Testis (tissue), 3 donors: ENCODE measurements around the gene FCER1G. TPM values are rescaled to one million over a fixed set of nuclear protein-coding genes. Genes with fewer than 3 reads are reported as not detected.
A peak's percentile ranks its signal among the peaks of the same experiment; 100 is the strongest.

Experiments used
- DNase-seq: peaks from one replicate; pipeline ENCODE4 v3.0.0-alpha.2; 2019
- H3K27ac ChIP-seq, 2 donors: fragments of 200-600 bp; sonication (generic); one replicate each; pipeline ENCODE4 v1.5.1; 2019
- H3K27me3 ChIP-seq: fragments of 200-600 bp; sonication (generic); one replicate; pipeline ENCODE4 v1.5.1; 2019
- H3K36me3 ChIP-seq: fragments of 200-600 bp; sonication (generic); one replicate; pipeline ENCODE4 v1.5.1; 2017; ENCODE audit warnings: low read depth; ENCODE audit errors: missing control alignments
- H3K4me1 ChIP-seq: fragments of 200-600 bp; sonication (generic); one replicate; pipeline ENCODE4 v1.5.1; 2019
- H3K4me3 ChIP-seq, 2 donors: fragments of 200-600 bp; sonication (generic); one replicate each; pipeline ENCODE4 v1.5.1; 2017 to 2019
- H3K9me3 ChIP-seq: fragments of 200-600 bp; sonication (generic); one replicate; pipeline ENCODE4 v1.5.1; 2017
- POLR2A ChIP-seq: fragments of 450-650 bp; IDR thresholded peaks from one replicate; pipeline ENCODE4 v1.6.1; 2017; ENCODE audit warnings: antibody characterized with exemption, mild to moderate bottlenecking, moderate library complexity
- WGBS, 2 donors: methylation state at CpG; one replicate each; pipeline ENCODE4 v1.1.5; 2018; 5-methylcytosine and 5-hydroxymethylcytosine counted together
- intact Hi-C: fragments of 100-400 bp; cut with DNase I; formaldehyde crosslinking; loops from one replicate; pipeline ENCODE4 v1.15.1; 2023; ENCODE audit warnings: low total_unique reads
- microRNA-seq, 2 donors: library from miRNA; unstranded; fragments of <30 nt; microRNA quantifications; one replicate each; pipeline ENCODE4, GENCODE V29; 2016; ENCODE audit warnings: borderline number of aligned reads in 2 of 2, borderline replicate concordance in 1 of 2
- polyA plus RNA-seq: library from polyadenylated mRNA; stranded (reverse); fragments of 350-450 nt; fragmentation: Illumina TruSeq; extraction: RNeasy Lipid Tissue Mini Kit (QIAGEN cat#74804); gene quantifications from one replicate; pipeline ENCODE4 v1.2.3, GENCODE V29; 2014; ENCODE audit warnings: low read depth, low replicate concordance; ENCODE audit not compliant: insufficient read depth
- total RNA-seq, 2 donors: library from RNA; depleted of rRNA; stranded (reverse); fragments of >200 nt; gene quantifications; one replicate each; pipeline ENCODE4 v1.2.3, GENCODE V29; 2016
- TF ChIP-seq, protein P1 (sequence below), 3 experiments: fragments of 450-650 bp in 2 of 3; fragments of 200-600 bp in 1 of 3; sonication (generic) in 1 of 3; IDR thresholded peaks; one replicate each; pipeline ENCODE4 v1.5.1; 2016 to 2019; ENCODE audit warnings: antibody characterized with exemption in 3 of 3, mild to moderate bottlenecking in 2 of 3, moderate library complexity in 1 of 3

FCER1G gene
- total and polyA plus RNA-seq, 3 donors from 2014 or later: 2.1 to 60.9 (median 13.3) TPM

GRCh38 chr1:161266202-161266601 is 51.1 kb downstream of the FCER1G start:
- Histone ChIP-seq H3K9me3 (no peaks in the 10 kb centered on the region), H3K27ac (no peak overlapping the region)
- WGBS, 2 donors: 25 to 54% methylated on average over 3 of the region's 3 CpGs

DNA sequence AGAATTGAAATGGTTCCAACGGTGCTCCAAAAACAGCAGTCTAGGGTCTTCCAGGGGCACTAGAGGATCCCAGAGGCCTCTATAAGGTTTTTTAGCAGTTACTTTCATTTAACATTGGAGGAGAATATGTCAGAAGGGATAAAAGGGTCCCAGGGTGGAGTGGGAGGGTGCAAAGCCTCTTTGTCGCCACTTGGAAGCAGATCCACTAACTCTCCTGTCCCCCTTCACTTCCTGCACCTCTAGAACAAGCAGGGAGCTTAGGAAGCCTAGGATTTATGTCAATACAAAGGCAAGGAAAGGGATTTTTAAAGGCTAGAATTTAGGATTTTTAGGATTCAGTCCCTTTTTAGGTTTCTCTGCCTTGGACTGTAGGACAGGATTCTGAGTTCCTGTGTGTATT is 51.7 kb downstream of the FCER1G start:
- Histone ChIP-seq H3K36me3 (no peaks in the 10 kb centered on the region), H3K4me1 (peaks cover 17% of the 10 kb centered on the region), H3K4me3 (no peak overlapping the region), H3K27ac (peak overlapping the region in 1 of 2 donors; percentile 54), H3K27me3 (no peaks in the 10 kb centered on the region), H3K9me3 (no peaks in the 10 kb centered on the region)
- intact Hi-C loops: no loop called here
- 37 to 50% methylated on average over 2 of the region's 2 CpGs for WGBS, 2 donors
- TF ChIP-seq POLR2A: no peak
- TF ChIP-seq, protein P1, sequence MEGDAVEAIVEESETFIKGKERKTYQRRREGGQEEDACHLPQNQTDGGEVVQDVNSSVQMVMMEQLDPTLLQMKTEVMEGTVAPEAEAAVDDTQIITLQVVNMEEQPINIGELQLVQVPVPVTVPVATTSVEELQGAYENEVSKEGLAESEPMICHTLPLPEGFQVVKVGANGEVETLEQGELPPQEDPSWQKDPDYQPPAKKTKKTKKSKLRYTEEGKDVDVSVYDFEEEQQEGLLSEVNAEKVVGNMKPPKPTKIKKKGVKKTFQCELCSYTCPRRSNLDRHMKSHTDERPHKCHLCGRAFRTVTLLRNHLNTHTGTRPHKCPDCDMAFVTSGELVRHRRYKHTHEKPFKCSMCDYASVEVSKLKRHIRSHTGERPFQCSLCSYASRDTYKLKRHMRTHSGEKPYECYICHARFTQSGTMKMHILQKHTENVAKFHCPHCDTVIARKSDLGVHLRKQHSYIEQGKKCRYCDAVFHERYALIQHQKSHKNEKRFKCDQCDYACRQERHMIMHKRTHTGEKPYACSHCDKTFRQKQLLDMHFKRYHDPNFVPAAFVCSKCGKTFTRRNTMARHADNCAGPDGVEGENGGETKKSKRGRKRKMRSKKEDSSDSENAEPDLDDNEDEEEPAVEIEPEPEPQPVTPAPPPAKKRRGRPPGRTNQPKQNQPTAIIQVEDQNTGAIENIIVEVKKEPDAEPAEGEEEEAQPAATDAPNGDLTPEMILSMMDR (IDR thresholded peaks at IDR 0.05): no peak
- no peak for DNase-seq

More at GRCh38 chr1:161266202-161266601, 51.1 kb downstream of the FCER1G start:
- Histone ChIP-seq H3K4me1 (peaks cover 17% of the 10 kb centered on the region), H3K4me3 (no peak overlapping the region), H3K27me3 (no peaks in the 10 kb centered on the region), H3K36me3 (no peaks in the 10 kb centered on the region)
- TF ChIP-seq, protein P1 (IDR thresholded peaks at IDR 0.05): no peak
- TF ChIP-seq POLR2A: no peak
- intact Hi-C loops: no loop called here
- DNase-seq: no peak

DNA sequence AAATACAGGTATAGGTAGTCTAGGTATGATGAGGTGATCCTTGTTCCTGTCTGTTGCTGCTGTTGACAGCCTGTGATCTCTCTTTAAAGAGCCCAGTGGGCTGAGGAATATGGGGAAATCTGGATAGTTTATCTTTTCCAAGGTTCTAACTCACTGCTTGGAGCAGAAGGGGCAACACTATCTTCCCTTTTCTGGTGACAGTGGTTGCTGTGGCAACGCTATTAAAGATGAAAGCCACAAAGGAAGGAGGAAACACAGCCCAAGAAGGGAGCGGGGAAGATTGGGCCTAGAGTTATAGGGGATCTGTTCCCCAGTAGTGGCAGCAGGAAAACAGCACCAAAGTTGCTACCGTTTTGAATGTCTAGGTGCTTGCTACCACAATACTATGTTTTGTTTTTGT is 52.2 kb downstream of the FCER1G start:
- TF ChIP-seq, protein P1 (IDR thresholded peaks at IDR 0.05): no peak
- TF ChIP-seq POLR2A: no peak
- DNase-seq: no peak
- WGBS, 2 donors: 37 to 50% methylated on average over 3 of the region's 3 CpGs
- Histone ChIP-seq H3K4me3 (no peak overlapping the region), H3K27me3 (no peaks in the 10 kb centered on the region), H3K27ac (peak overlapping the region in 1 of 2 donors; percentile 54), H3K4me1 (peaks cover 17% of the 10 kb centered on the region), H3K36me3 (no peaks in the 10 kb centered on the region), H3K9me3 (no peaks in the 10 kb centered on the region)
- intact Hi-C loops: no loop called here

Small RNA genes within 50 kb of the gene (microRNA-seq; reads per million reads assigned to microRNA genes)
- gene MIR5187: 0.69 to 0.70 reads per million in 2 donors

Other genes starting within 250 kb of the FCER1G start
- gene F11R, start 194.1 kb upstream of the FCER1G start, total RNA-seq: 10 to 100 TPM; 34.5 to 38.3 TPM
- gene F11R, start 194.1 kb upstream of the FCER1G start, polyA plus RNA-seq: 54.0 TPM
- 100 to 1,000 TPM; 100 to 103 TPM for gene TSTD1, start 176.3 kb upstream of the FCER1G start, total RNA-seq
- gene TSTD1, start 176.3 kb upstream of the FCER1G start, polyA plus RNA-seq: 52.2 TPM
- gene USF1, start 169.3 kb upstream of the FCER1G start, total RNA-seq: 10 to 100 TPM; 50.8 to 61.9 TPM
- gene USF1, start 169.3 kb upstream of the FCER1G start, polyA plus RNA-seq: 38.8 TPM
- gene ARHGAP30, start 145.4 kb upstream of the FCER1G start, total RNA-seq: 1 to 10 TPM in 1 of 2 donors, under 1 TPM in 1; 0.79 to 1.6 TPM
- 5.4 TPM for gene ARHGAP30, start 145.4 kb upstream of the FCER1G start, polyA plus RNA-seq
- 1 to 10 TPM in 1 of 2 donors, under 1 TPM in 1; 0.63 to 1.2 TPM for gene NECTIN4, start 125.7 kb upstream of the FCER1G start, total RNA-seq
- 1.3 TPM for gene NECTIN4, start 125.7 kb upstream of the FCER1G start, polyA plus RNA-seq
- gene KLHDC9, start 116.9 kb upstream of the FCER1G start, total RNA-seq: 10 to 100 TPM; 55.8 to 57.2 TPM
- gene KLHDC9, start 116.9 kb upstream of the FCER1G start, polyA plus RNA-seq: 144 TPM
- gene PFDN2, start 97.3 kb upstream of the FCER1G start, total RNA-seq: 10 to 100 TPM; 76.8 to 88.6 TPM
- gene PFDN2, start 97.3 kb upstream of the FCER1G start, polyA plus RNA-seq: 96.3 TPM
- 10 to 100 TPM; 44.8 to 51.1 TPM for gene NIT1, start 97.2 kb upstream of the FCER1G start, total RNA-seq
- gene NIT1, start 97.2 kb upstream of the FCER1G start, polyA plus RNA-seq: 51.1 TPM
- 10 to 100 TPM; 53.8 to 54.0 TPM for gene DEDD, start 82.6 kb upstream of the FCER1G start, total RNA-seq
- gene DEDD, start 82.6 kb upstream of the FCER1G start, polyA plus RNA-seq: 92.7 TPM
- gene UFC1, start 61.3 kb upstream of the FCER1G start, total RNA-seq: 10 to 100 TPM; 36.9 to 68.3 TPM
- gene UFC1, start 61.3 kb upstream of the FCER1G start, polyA plus RNA-seq: 129 TPM
- gene USP21, start 55.8 kb upstream of the FCER1G start, total RNA-seq: 10 to 100 TPM; 49.5 to 51.2 TPM
- gene USP21, start 55.8 kb upstream of the FCER1G start, polyA plus RNA-seq: 45.6 TPM
- 10 to 100 TPM; 19.5 to 24.8 TPM for gene PPOX, start 48.9 kb upstream of the FCER1G start, total RNA-seq
- 20.5 TPM for gene PPOX, start 48.9 kb upstream of the FCER1G start, polyA plus RNA-seq
- gene B4GALT3, start 37.8 kb upstream of the FCER1G start, total RNA-seq: 10 to 100 TPM; 46.3 to 62.2 TPM
- 56.2 TPM for gene B4GALT3, start 37.8 kb upstream of the FCER1G start, polyA plus RNA-seq
- gene ADAMTS4, start 16.2 kb upstream of the FCER1G start, total RNA-seq: 1 to 10 TPM; 2.4 to 3.2 TPM
- gene ADAMTS4, start 16.2 kb upstream of the FCER1G start, polyA plus RNA-seq: 2.7 TPM
- gene NDUFS2, start 12.9 kb upstream of the FCER1G start, total RNA-seq: 100 to 1,000 TPM; 117 to 129 TPM
- 82.9 TPM for gene NDUFS2, start 12.9 kb upstream of the FCER1G start, polyA plus RNA-seq
- not detected for gene APOA2, start 8.3 kb downstream of the FCER1G start, total RNA-seq
- 1.6 TPM for gene APOA2, start 8.3 kb downstream of the FCER1G start, polyA plus RNA-seq
- 1 to 10 TPM; 4.7 to 6.0 TPM for gene TOMM40L, start 10.8 kb downstream of the FCER1G start, total RNA-seq
- gene TOMM40L, start 10.8 kb downstream of the FCER1G start, polyA plus RNA-seq: 7.5 TPM
- under 1 TPM; 0.31 to 0.68 TPM for gene NR1I3, start 22.9 kb downstream of the FCER1G start, total RNA-seq
- gene NR1I3, start 22.9 kb downstream of the FCER1G start, polyA plus RNA-seq: 0.57 TPM
- gene PCP4L1, start 43.5 kb downstream of the FCER1G start, total RNA-seq: 1 to 10 TPM in 1 of 2 donors, under 1 TPM in 1; 0.79 to 3.0 TPM
- 4.3 TPM for gene PCP4L1, start 43.5 kb downstream of the FCER1G start, polyA plus RNA-seq
- gene MPZ, start 94.7 kb downstream of the FCER1G start, total RNA-seq: 1 to 10 TPM; 2.3 to 4.2 TPM
- gene MPZ, start 94.7 kb downstream of the FCER1G start, polyA plus RNA-seq: 4.7 TPM
- gene SDHC, start 99.1 kb downstream of the FCER1G start, total RNA-seq: 10 to 100 TPM; 55.3 to 84.2 TPM
- 188 TPM for gene SDHC, start 99.1 kb downstream of the FCER1G start, polyA plus RNA-seq
- gene CFAP126, start 152.6 kb downstream of the FCER1G start, total RNA-seq: 10 to 100 TPM in 1 of 2 donors, 1 to 10 TPM in 1; 3.8 to 13.9 TPM
- 45.4 TPM for gene CFAP126, start 152.6 kb downstream of the FCER1G start, polyA plus RNA-seq